SK-N-SH treated with all-trans-retinoic acid at 6 μM for 48 hours (cell line): ENCODE measurements around the gene NCKAP5.

ENCODE experiments used
- ATAC-seq: fragments of 200-7000 bp; cut with Tn5 transposase; 3 replicates; pipeline ENCODE4 v1.9.1; 2020; ENCODE audit warnings: mild to moderate bottlenecking, moderate library complexity
- ARNTL ChIP-seq: fragments of 450-650 bp; formaldehyde crosslinking; IDR thresholded peaks from 2 replicates; pipeline ENCODE4 v1.5.0; 2020; ENCODE audit warnings: low read depth, mild to moderate bottlenecking, moderate library complexity, borderline replicate concordance
- BACH2 ChIP-seq: fragments of 250-450 bp; sonication (Bioruptor Pico); IDR thresholded peaks from 2 replicates; pipeline ENCODE4 v1.9.0; 2021; ENCODE audit warnings: mild to moderate bottlenecking, borderline replicate concordance
- CREB5 ChIP-seq: fragments of 250-450 bp; sonication (Bioruptor Pico); IDR thresholded peaks from 2 replicates; pipeline ENCODE4 v1.5.1; 2020; ENCODE audit warnings: low read depth, mild to moderate bottlenecking, moderate library complexity
- CSDC2 ChIP-seq: fragments of 250-450 bp; sonication (Bioruptor Pico); IDR thresholded peaks from 2 replicates; pipeline ENCODE4 v1.5.0; 2020; ENCODE audit warnings: mild to moderate bottlenecking, moderate library complexity
- ESRRG ChIP-seq: fragments of 250-450 bp; sonication (Bioruptor Pico); IDR thresholded peaks from 2 replicates; pipeline ENCODE4 v1.6.1; 2021; ENCODE audit warnings: mild to moderate bottlenecking
- GLIS3 ChIP-seq: fragments of 250-450 bp; sonication (Bioruptor Pico); IDR thresholded peaks from 2 replicates; pipeline ENCODE4 v1.5.0; 2020; ENCODE audit warnings: mild to moderate bottlenecking, moderate library complexity
- ISL1 ChIP-seq: fragments of 250-450 bp; sonication (Bioruptor Pico); IDR thresholded peaks from 2 replicates; pipeline ENCODE4 v2.1.2; 2022; ENCODE audit warnings: mild to moderate bottlenecking, moderate library complexity
- PATZ1 ChIP-seq: fragments of 250-450 bp; sonication (Bioruptor Pico); IDR thresholded peaks from 2 replicates; pipeline ENCODE4 v1.8.0; 2020; ENCODE audit warnings: mild to moderate bottlenecking, moderate library complexity, borderline replicate concordance
- PPARA ChIP-seq: fragments of 250-450 bp; sonication (Bioruptor Pico); IDR thresholded peaks from 2 replicates; pipeline ENCODE4 v1.5.0; 2020; ENCODE audit warnings: mild to moderate bottlenecking, borderline replicate concordance
- RARB ChIP-seq: fragments of 250-450 bp; sonication (Bioruptor Pico); IDR thresholded peaks from 2 replicates; pipeline ENCODE4 v1.8.0; 2021; ENCODE audit warnings: mild to moderate bottlenecking, moderate library complexity
- SNAI2 ChIP-seq: fragments of 250-450 bp; sonication (Bioruptor Pico); IDR thresholded peaks from 2 replicates; pipeline ENCODE4 v1.5.0; 2020; ENCODE audit warnings: mild to moderate bottlenecking, moderate library complexity
- TOX ChIP-seq: fragments of 250-450 bp; sonication (Bioruptor Pico); IDR thresholded peaks from 2 replicates; pipeline ENCODE4 v1.8.0; 2021; ENCODE audit warnings: mild to moderate bottlenecking, moderate library complexity, borderline replicate concordance
- TSHZ2 ChIP-seq: fragments of 250-450 bp; sonication (Bioruptor Pico); IDR thresholded peaks from 2 replicates; pipeline ENCODE4 v1.5.0; 2020; ENCODE audit warnings: mild to moderate bottlenecking, moderate library complexity
- ZC3H10 ChIP-seq: fragments of 250-450 bp; sonication (Bioruptor Pico); IDR thresholded peaks from 2 replicates; pipeline ENCODE4 v1.5.1; 2021; ENCODE audit warnings: mild to moderate bottlenecking, moderate library complexity
- ZFP3 ChIP-seq: fragments of 250-450 bp; sonication (Bioruptor Pico); IDR thresholded peaks from 2 replicates; pipeline ENCODE4 v1.5.0; 2020; ENCODE audit warnings: mild to moderate bottlenecking, moderate library complexity
- ZFP30 ChIP-seq: fragments of 450-650 bp; formaldehyde crosslinking; IDR thresholded peaks from 2 replicates; pipeline ENCODE4 v1.5.0; 2022; ENCODE audit warnings: mild to moderate bottlenecking, moderate library complexity
- ZNF565 ChIP-seq: fragments of 450-650 bp; formaldehyde crosslinking; conservative IDR thresholded peaks from 2 replicates; pipeline ENCODE4 v1.5.0; 2020; ENCODE audit warnings: low read depth, mild to moderate bottlenecking, moderate library complexity
- ZNF70 ChIP-seq: fragments of 450-650 bp; formaldehyde crosslinking; IDR thresholded peaks from 2 replicates; pipeline ENCODE4 v1.5.0; 2020; ENCODE audit warnings: mild to moderate bottlenecking, moderate library complexity
- ZNF8 ChIP-seq: fragments of 450-650 bp; formaldehyde crosslinking; IDR thresholded peaks from 2 replicates; pipeline ENCODE4 v1.5.0; 2020; ENCODE audit warnings: mild to moderate bottlenecking, moderate library complexity
- TF ChIP-seq, protein P1 (sequence below): fragments of 250-450 bp; sonication (Bioruptor Pico); IDR thresholded peaks from 2 replicates; pipeline ENCODE4 v1.5.1; 2021; ENCODE audit warnings: mild to moderate bottlenecking, moderate library complexity
- TF ChIP-seq, protein P2 (sequence below): fragments of 250-450 bp; sonication (Bioruptor Pico); IDR thresholded peaks from 2 replicates; pipeline ENCODE4 v1.8.0; 2021; ENCODE audit warnings: low read depth, mild to moderate bottlenecking, moderate library complexity, borderline replicate concordance

Gene NCKAP5

DNA sequence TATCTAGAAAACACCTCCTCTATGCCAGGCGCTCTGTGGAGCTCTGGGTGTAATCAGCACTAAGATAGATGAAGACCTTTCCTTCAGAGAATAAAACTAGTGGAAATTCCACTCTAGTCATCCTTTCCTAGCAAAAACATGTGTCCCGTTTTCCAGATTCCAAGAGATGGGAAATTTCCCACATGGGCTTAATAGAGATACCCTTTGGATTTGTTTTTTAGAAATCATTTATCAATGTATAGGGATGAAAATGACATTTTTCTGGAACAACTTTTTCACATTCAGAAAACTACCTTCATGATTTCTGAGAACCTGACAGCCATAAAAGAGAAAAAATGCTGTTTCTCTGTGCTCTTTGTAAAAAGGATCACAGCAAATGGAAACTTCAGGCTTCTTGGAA is 152.1 kb downstream of the NCKAP5 start (continued):
- TF ChIP-seq PATZ1 (CRISPR knock-in tag) (no peak), ZFP3 (CRISPR knock-in tag) (no peak), ZNF565 (CRISPR knock-in tag) (no peak), GLIS3 (CRISPR knock-in tag) (no peak), RARB (CRISPR knock-in tag) (no peak)

DNA sequence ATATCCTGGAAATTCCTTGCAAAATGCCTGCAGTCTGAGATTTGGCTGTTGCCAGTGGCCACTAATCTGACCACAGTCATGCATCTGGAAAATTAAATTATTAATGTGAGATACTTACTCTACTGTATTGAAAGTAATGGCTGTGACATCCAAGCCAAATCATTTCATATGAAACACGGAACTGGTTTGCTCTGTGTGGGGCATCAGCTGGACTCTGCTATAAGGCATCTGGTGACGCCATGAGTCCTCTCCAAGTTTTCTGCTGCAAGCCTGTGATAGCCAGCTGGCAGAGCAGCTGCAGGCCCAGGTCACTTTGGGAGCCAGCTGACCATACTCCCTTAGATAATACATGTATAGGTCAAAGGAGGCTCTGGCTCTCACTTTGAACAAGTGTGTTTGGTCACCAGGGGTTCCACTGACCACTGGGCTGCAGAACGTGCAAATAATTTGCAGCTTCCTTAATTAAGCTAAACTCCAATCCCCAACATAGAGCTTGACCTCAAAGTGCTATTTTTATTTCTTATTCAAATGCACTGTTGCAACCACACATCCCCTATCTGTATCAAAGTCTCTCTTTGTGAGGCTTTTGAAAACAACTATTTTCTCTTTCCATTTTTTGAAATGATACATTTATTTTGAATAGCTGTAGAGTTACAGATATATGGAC is 152.9 kb downstream of the NCKAP5 start:
- TF ChIP-seq ISL1 (CRISPR knock-in tag) (no peak), PATZ1 (CRISPR knock-in tag) (no peak), ZC3H10 (CRISPR knock-in tag) (no peak)
- no peak for ATAC-seq

- no peak for ATAC-seq
- TF ChIP-seq ESRRG (CRISPR knock-in tag) (no peak), RARB (CRISPR knock-in tag) (no peak), PPARA (CRISPR knock-in tag) (no peak), TOX (CRISPR knock-in tag) (no peak), ZNF70 (no peak), ZNF565 (CRISPR knock-in tag) (no peak), CSDC2 (no peak), ZFP3 (CRISPR knock-in tag) (no peak), BACH2 (CRISPR knock-in tag) (no peak), ISL1 (CRISPR knock-in tag) (no peak)
- TF ChIP-seq, protein P1, sequence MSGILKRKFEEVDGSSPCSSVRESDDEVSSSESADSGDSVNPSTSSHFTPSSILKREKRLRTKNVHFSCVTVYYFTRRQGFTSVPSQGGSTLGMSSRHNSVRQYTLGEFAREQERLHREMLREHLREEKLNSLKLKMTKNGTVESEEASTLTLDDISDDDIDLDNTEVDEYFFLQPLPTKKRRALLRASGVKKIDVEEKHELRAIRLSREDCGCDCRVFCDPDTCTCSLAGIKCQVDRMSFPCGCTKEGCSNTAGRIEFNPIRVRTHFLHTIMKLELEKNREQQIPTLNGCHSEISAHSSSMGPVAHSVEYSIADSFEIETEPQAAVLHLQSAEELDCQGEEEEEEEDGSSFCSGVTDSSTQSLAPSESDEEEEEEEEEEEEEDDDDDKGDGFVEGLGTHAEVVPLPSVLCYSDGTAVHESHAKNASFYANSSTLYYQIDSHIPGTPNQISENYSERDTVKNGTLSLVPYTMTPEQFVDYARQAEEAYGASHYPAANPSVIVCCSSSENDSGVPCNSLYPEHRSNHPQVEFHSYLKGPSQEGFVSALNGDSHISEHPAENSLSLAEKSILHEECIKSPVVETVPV (CRISPR knock-in tag): no peak
These were observed 153.6 kb downstream of the NCKAP5 start for GRCh38 chr2:133414486-133415209.

GRCh38 chr2:133413863-133414262 is 154.4 kb downstream of the NCKAP5 start:
- no peak for ATAC-seq
- no peak for TF ChIP-seq ZFP30 (CRISPR knock-in tag)
- TF ChIP-seq TSHZ2 (CRISPR knock-in tag): no peak
- no peak for TF ChIP-seq ARNTL (CRISPR knock-in tag)
- TF ChIP-seq CREB5: no peak
- no peak for TF ChIP-seq PATZ1 (CRISPR knock-in tag)
- no peak for TF ChIP-seq TOX (CRISPR knock-in tag)
- TF ChIP-seq PPARA (CRISPR knock-in tag): no peak
- no peak for TF ChIP-seq RARB (CRISPR knock-in tag)
- TF ChIP-seq ZNF565 (CRISPR knock-in tag): no peak
- no peak for TF ChIP-seq SNAI2 (CRISPR knock-in tag)
- TF ChIP-seq GLIS3 (CRISPR knock-in tag): no peak
- no peak for TF ChIP-seq ZNF8 (CRISPR knock-in tag)
- TF ChIP-seq BACH2 (CRISPR knock-in tag): no peak
- TF ChIP-seq ZC3H10 (CRISPR knock-in tag): no peak
- TF ChIP-seq, protein P2, sequence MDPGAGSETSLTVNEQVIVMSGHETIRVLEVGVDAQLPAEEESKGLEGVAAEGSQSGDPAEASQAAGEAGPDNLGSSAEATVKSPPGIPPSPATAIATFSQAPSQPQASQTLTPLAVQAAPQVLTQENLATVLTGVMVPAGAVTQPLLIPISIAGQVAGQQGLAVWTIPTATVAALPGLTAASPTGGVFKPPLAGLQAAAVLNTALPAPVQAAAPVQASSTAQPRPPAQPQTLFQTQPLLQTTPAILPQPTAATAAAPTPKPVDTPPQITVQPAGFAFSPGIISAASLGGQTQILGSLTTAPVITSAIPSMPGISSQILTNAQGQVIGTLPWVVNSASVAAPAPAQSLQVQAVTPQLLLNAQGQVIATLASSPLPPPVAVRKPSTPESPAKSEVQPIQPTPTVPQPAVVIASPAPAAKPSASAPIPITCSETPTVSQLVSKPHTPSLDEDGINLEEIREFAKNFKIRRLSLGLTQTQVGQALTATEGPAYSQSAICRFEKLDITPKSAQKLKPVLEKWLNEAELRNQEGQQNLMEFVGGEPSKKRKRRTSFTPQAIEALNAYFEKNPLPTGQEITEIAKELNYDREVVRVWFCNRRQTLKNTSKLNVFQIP (CRISPR knock-in tag): no peak
